Neural cell (in vitro differentiated cells): ENCODE data around the gene GLTPD2. TPM values are rescaled to one million over a fixed set of nuclear protein-coding genes. Genes with fewer than 3 reads are reported as not detected.

Experiments
- H2AFZ ChIP-seq: fragments of 200-600, 300-800 bp; sonication (generic), shearing (Covaris generic); 2 replicates; pipeline ENCODE4 v1.6.0; 2014; ENCODE audit warnings: low read depth, mild to moderate bottlenecking, antibody characterized with exemption, low read length, moderate library complexity
- H3F3A ChIP-seq: fragments of 200-600 bp; shearing (Covaris generic); 2 replicates; pipeline ENCODE4 v1.6.1; 2016; ENCODE audit warnings: mild to moderate bottlenecking, moderate library complexity, mixed read lengths, antibody characterized with exemption, low read length; ENCODE audit not compliant: insufficient read depth, poor library complexity, severe bottlenecking
- H3K27ac ChIP-seq: fragments of 200-600, 300-800 bp; sonication (generic), shearing (Covaris generic); 2 replicates; pipeline ENCODE4 v1.5.1; 2014; ENCODE audit warnings: mild to moderate bottlenecking, low read length, moderate library complexity
- H3K27me3 ChIP-seq: fragments of 300-800, 200-600 bp; sonication (generic), shearing (Covaris generic); 2 replicates; pipeline ENCODE4 v1.6.0; 2014; ENCODE audit warnings: mild to moderate bottlenecking, low read depth, low read length, moderate library complexity; ENCODE audit not compliant: insufficient read depth
- H3K36me3 ChIP-seq: fragments of 300-800, 200-600 bp; sonication (generic), shearing (Covaris generic); 2 replicates; pipeline ENCODE4 v1.5.1; 2014; ENCODE audit warnings: mild to moderate bottlenecking, antibody characterized with exemption, low read length, moderate library complexity; ENCODE audit not compliant: insufficient read depth
- H3K4me2 ChIP-seq: fragments of 300-800, 200-600 bp; sonication (generic), shearing (Covaris generic); 2 replicates; pipeline ENCODE4 v1.6.0; 2014; ENCODE audit warnings: mild to moderate bottlenecking, low read length
- H3K4me3 ChIP-seq: fragments of 300-800, 200-600 bp; sonication (generic), shearing (Covaris generic); 2 replicates; pipeline ENCODE4 v1.5.1; 2014; ENCODE audit warnings: mild to moderate bottlenecking, low read length, moderate library complexity
- H3K79me2 ChIP-seq: fragments of 200-600 bp; shearing (Covaris generic); replicated peaks from 2 replicates; pipeline ENCODE4 v1.6.0; 2014; ENCODE audit warnings: mild to moderate bottlenecking, low read length, moderate library complexity; ENCODE audit not compliant: insufficient read depth
- H3K9ac ChIP-seq: fragments of 300-800, 200-600 bp; sonication (generic), shearing (Covaris generic); 2 replicates; pipeline ENCODE4 v1.6.1; 2016; ENCODE audit warnings: mild to moderate bottlenecking, low read length, mixed read lengths
- H3K9me2 ChIP-seq: fragments of 200-600 bp; shearing (Covaris generic); 2 replicates; pipeline ENCODE4 v1.6.1; 2016; ENCODE audit warnings: mild to moderate bottlenecking, low read length, mixed read lengths; ENCODE audit not compliant: insufficient read depth
- H3K9me3 ChIP-seq: fragments of 200-600, 300-800 bp; sonication (generic), shearing (Covaris generic); 2 replicates; pipeline ENCODE4 v1.6.1; 2016; ENCODE audit warnings: mild to moderate bottlenecking, mixed run types, low read length, moderate library complexity, mixed read lengths
- H4K20me1 ChIP-seq: fragments of 200-600 bp; shearing (Covaris generic); 2 replicates; pipeline ENCODE4 v1.6.1; 2016; ENCODE audit warnings: mild to moderate bottlenecking, mixed run types; ENCODE audit not compliant: insufficient read depth
- CTCF ChIP-seq: fragments of 450-650 bp; IDR thresholded peaks from 2 replicates; pipeline ENCODE4 v1.5.1; 2014; ENCODE audit warnings: antibody characterized with exemption, mild to moderate bottlenecking, moderate library complexity; ENCODE audit not compliant: poor library complexity, severe bottlenecking
- EP300 ChIP-seq: fragments of 450-650 bp; conservative IDR thresholded peaks from 2 replicates; pipeline ENCODE4 v1.6.1; 2014; ENCODE audit warnings: antibody characterized with exemption, mild to moderate bottlenecking, moderate library complexity; ENCODE audit not compliant: poor library complexity, severe bottlenecking
- EZH2 ChIP-seq: fragments of 200-600, 300-800 bp; shearing (Covaris generic), sonication (generic); IDR thresholded peaks from 2 replicates; pipeline ENCODE4 v1.6.1; 2014; ENCODE audit warnings: antibody characterized with exemption, low read length, borderline replicate concordance, mild to moderate bottlenecking; ENCODE audit not compliant: insufficient read depth, poor library complexity, severe bottlenecking
- MXI1 ChIP-seq: fragments of 450-650 bp; conservative IDR thresholded peaks from 2 replicates; pipeline ENCODE4 v1.6.1; 2014; ENCODE audit warnings: antibody characterized with exemption, mild to moderate bottlenecking; ENCODE audit not compliant: poor library complexity, severe bottlenecking
- POLR2AphosphoS5 ChIP-seq: IDR thresholded peaks from 2 replicates; pipeline ENCODE4 v1.6.1; 2012
- RAD21 ChIP-seq: fragments of 450-650 bp; conservative IDR thresholded peaks from 2 replicates; pipeline ENCODE4 v1.6.1; 2014; ENCODE audit warnings: antibody characterized with exemption, mild to moderate bottlenecking, moderate library complexity
- REST ChIP-seq: IDR thresholded peaks from 2 replicates; pipeline ENCODE4 v1.6.1; 2012; ENCODE audit warnings: borderline replicate concordance
- SMC3 ChIP-seq: fragments of 450-650 bp; conservative IDR thresholded peaks from 2 replicates; pipeline ENCODE4 v1.6.1; 2014; ENCODE audit warnings: antibody characterized with exemption, mild to moderate bottlenecking, moderate library complexity; ENCODE audit not compliant: poor library complexity
- TAF1 ChIP-seq: IDR thresholded peaks from 2 replicates; pipeline ENCODE4 v1.6.1; 2012; ENCODE audit warnings: low read depth
- polyA plus RNA-seq: library from polyadenylated mRNA; depleted of rRNA; stranded (reverse); fragments of >200 nt; gene quantifications from 2 replicates; pipeline ENCODE4 v1.2.3, GENCODE V29; 2014

GLTPD2 gene
- polyA plus RNA-seq, 1 donor from 2014 or later, result not detected

- Histone ChIP-seq H2AFZ (no peak overlapping the region), H3K4me2 (no peak overlapping the region), H4K20me1 (no peaks in the 10 kb centered on the region), H3K36me3 (no peaks in the 10 kb centered on the region), H3K4me3 (no peak overlapping the region), H3K79me2 (no peaks in the 10 kb centered on the region), H3F3A (no peaks in the 10 kb centered on the region), H3K9me2 (no peaks in the 10 kb centered on the region), H3K27me3 (no peaks in the 10 kb centered on the region), H3K27ac (no peak overlapping the region), H3K9me3 (no peaks in the 10 kb centered on the region), H3K9ac (no peak overlapping the region)
- no peak for TF ChIP-seq EZH2
- TF ChIP-seq TAF1, result no peak
- TF ChIP-seq REST, result no peak
- no peak for TF ChIP-seq MXI1
- TF ChIP-seq POLR2AphosphoS5, result no peak
- no peak for TF ChIP-seq SMC3
- TF ChIP-seq RAD21, result no peak
- TF ChIP-seq CTCF, result no peak
- no peak for TF ChIP-seq EP300
Measured at GRCh38 chr17:4753392-4753791, 35.4 kb upstream of the GLTPD2 start.

- no peaks in the 10 kb centered on the region for H3K9me2 ChIP-seq
- no peak overlapping the region for H3K27ac ChIP-seq
- no peak overlapping the region for H3K4me2 ChIP-seq
- H3K4me3 ChIP-seq, result no peak overlapping the region
- H3K9me3 ChIP-seq, result no peaks in the 10 kb centered on the region
- H3K36me3 ChIP-seq, result no peaks in the 10 kb centered on the region
- H4K20me1 ChIP-seq, result no peaks in the 10 kb centered on the region
- TF ChIP-seq SMC3, result no peak
- no peak for TF ChIP-seq CTCF
- no peak for TF ChIP-seq EP300
- no peak for TF ChIP-seq REST
- no peak for TF ChIP-seq EZH2
- no peak for TF ChIP-seq POLR2AphosphoS5
- TF ChIP-seq RAD21, result no peak
- no peak for TF ChIP-seq MXI1
- TF ChIP-seq TAF1, result no peak
- no peaks in the 10 kb centered on the region for H3K79me2 ChIP-seq
- no peaks in the 10 kb centered on the region for H3F3A ChIP-seq
- no peak overlapping the region for H2AFZ ChIP-seq
- no peak overlapping the region for H3K9ac ChIP-seq
- no peaks in the 10 kb centered on the region for H3K27me3 ChIP-seq
Measured at GRCh38 chr17:4759776-4760236, 29.0 kb upstream of the GLTPD2 start.
